Hematopoietic multipotent progenitor cell treated with erythropoietin and hydrocortisone succinate and interleukin-3 and kit ligand, for 6 days (in vitro differentiated cells): ENCODE results near the gene CGREF1.
"Not testable (repeated sequence)": the region's sequence is repeated elsewhere in the genome, so short reads cannot be mapped to it uniquely, and the experiment has no call there.

Experiments
- DNase-seq: peaks from one replicate; pipeline ENCODE4 v3.0.0-alpha.2; 2015

The CGREF1 gene

DNA sequence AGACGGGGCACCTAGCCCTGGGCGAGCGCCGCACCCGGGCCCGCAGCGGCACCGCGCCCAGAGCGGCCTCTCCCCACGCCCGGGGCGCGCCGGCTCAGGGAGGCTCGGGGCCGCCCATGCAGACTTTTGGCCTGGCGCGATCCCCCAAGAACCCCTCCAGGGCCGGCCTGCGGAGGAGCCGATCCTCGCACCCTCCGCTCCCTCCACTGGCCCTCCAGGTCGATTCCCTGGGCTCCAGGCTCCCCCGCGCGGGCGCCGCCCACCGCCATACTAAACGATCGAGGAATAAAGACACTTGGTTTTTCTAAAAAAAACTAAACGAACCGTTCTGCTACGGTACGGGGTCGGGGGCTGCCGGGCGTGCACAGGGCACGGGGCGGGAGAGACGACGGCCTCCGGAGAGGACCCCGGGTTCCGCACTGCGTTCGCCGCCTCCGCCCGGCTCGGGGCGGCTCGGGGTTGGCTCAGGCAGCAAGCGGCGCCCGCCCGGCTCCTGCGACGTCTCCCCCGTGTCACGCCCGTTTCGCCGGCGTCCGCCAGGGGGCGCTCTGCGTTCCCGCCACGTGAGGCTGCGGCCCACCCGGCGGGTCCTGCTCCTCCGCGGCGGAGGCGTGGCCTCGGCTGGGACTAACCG is 32.7 kb downstream of the CGREF1 start:
- peak; percentile 94 for DNase-seq

DNA sequence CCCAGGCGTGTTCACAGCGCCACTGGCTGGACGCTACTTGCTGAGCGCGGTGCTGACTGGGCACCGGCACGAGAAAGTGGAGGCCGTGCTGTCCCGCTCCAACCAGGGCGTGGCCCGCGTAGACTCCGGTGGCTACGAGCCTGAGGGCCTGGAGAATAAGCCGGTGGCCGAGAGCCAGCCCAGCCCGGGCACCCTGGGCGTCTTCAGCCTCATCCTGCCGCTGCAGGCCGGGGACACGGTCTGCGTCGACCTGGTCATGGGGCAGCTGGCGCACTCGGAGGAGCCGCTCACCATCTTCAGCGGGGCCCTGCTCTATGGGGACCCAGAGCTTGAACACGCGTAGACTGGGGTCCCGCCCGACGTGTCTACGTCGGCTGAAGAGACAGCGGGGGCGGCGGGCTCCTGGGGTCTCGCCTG is 33.2 kb downstream of the CGREF1 start:
- DNase-seq: peak; percentile 81

DNA sequence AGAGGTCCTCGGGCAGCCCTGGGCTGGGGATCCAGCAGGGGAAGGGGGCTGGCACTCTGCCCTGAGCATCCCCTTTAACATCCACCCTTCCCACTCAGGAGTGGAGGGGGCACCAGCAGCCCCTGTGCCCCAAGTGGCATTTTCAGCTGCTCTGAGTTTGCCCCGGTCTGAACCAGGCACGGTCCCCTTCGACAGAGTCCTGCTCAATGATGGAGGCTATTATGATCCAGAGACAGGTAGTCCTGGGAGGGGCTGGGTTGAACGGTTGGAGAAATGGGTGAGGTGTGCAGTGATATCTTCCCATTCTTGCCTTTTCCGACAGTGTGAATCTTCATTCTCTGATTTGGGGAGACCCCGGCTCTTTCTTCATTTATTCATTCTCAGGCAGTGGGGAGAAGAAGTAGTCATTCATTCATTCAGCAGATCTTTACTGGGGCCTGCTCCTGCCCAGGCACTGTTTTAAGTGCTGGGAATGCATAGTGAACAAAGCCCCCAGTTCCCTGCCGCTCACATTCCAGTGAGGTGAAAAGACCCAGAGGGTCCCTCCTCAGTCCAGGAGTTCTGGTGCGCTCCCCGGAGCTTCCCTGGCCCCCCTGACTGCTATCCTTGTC is 33.8 kb downstream of the CGREF1 start:
- DNase-seq: no peak

DNA sequence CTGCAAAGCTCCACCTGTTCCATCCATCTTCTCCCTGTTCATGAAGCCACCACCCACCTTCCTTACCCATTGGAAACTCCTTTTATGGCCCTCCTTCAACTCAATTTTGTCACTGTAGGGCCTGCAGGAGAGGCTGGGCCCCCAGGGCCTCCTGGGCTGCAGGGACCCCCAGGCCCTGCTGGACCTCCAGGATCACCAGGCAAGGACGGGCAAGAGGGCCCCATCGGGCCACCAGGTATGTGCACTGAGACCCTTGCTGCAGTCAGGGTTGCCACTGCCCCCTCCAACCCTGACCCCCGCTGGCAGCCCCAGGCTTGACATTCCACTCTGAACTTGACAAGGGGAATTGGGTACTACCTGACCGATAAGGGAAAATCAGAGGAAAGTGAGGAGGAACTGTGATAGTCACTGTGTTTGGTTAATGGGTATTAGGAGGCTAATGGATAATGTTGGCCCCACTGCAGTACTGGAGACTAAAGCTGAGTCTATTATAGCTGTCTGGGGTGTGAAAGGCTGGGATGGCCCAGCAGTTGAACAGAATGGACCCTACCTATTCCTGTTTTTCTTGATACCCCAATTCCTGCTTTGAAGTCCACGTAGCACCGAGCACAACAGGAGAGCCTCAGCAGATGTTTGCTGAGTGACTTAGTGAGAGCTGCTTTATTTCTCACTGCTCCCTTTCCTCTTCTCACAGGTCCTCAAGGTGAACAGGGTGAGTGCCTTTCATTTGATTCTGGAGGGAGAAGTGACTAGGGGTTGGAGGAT is 34.4 kb downstream of the CGREF1 start:
- DNase-seq: no peak

DNA sequence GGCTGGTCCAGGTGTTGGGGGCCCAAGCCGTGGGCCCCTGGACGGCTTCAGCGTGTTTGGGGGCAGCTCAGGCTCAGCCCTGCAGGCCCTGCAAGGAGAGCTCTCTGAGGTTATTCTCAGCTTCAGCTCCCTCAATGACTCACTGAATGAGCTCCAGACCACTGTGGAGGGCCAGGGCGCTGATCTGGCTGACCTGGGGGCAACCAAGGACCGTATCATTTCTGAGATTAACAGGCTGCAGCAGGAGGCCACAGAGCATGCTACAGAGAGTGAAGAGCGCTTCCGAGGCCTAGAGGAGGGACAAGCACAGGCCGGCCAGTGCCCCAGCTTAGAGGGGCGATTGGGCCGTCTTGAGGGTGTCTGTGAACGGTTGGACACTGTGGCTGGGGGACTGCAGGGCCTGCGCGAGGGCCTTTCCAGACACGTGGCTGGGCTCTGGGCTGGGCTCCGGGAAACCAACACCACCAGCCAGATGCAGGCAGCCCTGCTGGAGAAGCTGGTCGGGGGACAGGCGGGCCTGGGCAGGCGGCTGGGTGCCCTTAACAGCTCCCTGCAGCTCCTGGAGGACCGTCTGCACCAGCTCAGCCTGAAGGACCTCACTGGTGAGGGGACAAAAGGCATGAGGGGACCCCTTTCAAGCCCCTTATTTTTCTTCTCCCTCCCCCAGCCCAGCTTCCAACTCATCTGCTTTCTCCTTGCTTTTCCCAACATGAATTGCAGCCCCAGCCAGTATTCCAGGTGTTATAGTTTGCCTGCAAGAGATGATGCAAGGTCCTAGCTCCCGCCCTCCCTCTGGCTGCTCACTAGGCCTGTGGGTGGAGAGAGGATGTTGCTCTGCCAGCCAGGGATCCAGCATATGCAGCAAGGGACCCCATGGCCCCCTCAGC is 35.3 kb downstream of the CGREF1 start:
- DNase-seq: no peak

DNA sequence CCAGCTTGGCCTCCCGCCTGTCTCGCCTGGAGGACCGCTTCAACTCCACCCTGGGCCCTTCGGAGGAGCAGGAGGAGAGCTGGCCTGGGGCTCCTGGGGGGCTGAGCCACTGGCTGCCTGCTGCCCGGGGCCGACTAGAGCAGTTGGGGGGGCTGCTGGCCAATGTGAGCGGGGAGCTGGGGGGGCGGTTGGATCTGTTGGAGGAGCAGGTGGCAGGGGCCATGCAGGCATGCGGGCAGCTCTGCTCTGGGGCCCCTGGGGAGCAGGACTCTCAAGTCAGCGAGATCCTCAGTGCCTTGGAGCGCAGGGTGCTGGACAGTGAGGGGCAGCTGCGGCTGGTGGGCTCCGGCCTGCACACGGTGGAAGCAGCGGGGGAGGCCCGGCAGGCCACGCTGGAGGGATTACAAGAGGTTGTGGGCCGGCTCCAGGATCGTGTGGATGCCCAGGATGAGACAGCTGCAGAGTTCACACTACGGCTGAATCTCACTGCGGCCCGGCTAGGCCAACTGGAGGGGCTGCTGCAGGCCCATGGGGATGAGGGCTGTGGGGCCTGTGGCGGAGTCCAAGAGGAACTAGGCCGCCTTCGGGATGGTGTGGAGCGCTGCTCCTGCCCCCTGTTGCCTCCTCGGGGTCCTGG is 36.0 kb downstream of the CGREF1 start:
- DNase-seq: no peak

DNA sequence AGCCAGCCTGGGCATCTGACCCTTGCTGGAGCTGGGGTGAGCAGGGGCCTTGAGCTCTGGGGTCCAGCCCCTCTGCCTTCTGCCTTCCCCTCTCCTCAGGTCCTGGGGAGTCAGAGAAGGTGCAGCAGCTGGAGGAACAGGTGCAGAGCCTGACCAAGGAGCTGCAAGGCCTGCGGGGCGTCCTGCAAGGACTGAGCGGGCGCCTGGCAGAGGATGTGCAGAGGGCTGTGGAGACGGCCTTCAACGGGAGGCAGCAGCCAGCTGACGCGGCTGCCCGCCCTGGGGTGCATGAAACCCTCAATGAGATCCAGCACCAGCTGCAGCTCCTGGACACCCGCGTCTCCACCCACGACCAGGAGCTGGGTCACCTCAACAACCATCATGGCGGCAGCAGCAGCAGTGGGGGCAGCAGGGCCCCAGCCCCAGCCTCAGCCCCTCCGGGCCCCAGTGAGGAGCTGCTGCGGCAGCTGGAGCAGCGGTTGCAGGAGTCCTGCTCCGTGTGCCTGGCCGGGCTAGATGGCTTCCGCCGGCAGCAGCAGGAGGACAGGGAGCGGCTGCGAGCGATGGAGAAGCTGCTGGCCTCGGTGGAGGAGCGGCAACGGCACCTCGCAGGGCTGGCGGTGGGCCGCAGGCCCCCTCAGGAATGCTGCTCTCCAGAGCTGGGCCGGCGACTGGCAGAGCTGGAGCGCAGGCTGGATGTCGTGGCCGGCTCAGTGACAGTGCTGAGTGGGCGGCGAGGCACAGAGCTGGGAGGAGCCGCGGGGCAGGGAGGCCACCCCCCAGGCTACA is 36.8 kb downstream of the CGREF1 start:
- no peak for DNase-seq

DNA sequence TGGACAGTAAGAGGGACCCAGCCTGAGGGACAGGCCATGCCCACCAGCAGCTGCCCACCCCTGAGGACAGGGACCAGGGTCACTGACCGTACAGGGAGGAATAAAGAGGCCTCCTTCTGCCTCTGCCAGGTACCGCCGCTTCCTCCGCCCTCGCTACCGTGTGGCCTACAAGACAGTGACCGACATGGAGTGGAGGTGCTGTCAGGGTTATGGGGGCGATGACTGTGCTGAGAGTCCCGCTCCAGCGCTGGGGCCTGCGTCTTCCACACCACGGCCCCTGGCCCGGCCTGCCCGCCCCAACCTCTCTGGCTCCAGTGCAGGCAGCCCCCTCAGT is 38.4 kb downstream of the CGREF1 start:
- DNase-seq: no peak

DNA sequence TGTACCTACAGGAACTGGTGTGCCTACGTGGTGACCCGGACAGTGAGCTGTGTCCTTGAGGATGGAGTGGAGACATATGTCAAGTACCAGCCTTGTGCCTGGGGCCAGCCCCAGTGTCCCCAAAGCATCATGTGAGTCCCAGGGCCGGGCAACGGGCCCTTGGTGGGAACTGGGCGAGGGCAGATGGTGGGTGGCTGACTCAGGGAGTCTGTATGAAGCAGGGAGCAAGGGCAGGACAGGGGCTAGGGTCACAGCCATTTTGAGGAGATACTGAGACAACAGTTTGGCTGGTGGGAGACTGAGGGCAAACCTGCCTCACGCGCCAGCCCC is 38.8 kb downstream of the CGREF1 start:
- no peak for DNase-seq

DNA sequence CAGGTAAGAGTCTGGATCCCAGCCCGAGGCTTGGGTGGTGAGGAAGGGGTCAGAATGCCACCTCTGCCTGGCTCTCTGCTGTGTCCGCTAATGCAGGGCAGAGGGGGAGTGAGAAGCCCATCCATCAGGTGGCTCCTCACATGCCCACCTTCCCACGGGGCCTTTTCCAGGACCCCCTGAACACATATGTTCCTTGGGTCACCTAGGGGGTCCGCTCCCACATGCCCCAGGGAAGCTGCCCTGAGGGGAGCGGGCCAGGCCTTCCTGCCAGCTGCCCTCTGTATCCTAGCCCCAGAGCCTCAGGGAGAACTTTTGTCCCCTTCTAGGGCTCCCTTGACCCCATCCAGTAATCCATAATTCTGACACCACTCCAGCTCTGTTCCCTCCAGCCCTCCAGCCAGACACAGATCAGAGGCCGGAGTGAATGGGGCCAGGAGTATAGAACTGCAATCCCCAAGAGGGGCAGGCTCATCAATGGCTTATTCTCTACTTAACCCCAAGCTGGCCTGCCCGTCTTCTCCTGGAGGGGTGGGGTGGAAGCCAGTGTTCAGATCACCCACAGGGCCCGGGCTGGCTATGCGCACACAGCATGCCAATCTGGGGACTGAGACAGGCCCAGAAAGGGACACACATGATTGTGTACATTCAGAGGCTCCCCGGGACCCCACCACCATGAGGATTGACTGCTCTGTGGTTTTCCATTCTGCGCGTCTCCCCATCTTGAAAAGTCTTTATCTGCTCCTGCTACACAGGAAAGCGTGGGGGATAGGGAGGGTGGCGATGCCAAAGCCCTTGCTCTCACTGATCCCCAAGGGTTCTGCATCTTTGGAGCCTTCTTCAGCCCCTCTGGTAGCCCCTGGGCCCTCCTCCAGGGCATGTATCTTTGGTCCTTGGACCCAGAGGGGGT is 39.4 kb downstream of the CGREF1 start:
- peak; percentile 36 for DNase-seq

DNA sequence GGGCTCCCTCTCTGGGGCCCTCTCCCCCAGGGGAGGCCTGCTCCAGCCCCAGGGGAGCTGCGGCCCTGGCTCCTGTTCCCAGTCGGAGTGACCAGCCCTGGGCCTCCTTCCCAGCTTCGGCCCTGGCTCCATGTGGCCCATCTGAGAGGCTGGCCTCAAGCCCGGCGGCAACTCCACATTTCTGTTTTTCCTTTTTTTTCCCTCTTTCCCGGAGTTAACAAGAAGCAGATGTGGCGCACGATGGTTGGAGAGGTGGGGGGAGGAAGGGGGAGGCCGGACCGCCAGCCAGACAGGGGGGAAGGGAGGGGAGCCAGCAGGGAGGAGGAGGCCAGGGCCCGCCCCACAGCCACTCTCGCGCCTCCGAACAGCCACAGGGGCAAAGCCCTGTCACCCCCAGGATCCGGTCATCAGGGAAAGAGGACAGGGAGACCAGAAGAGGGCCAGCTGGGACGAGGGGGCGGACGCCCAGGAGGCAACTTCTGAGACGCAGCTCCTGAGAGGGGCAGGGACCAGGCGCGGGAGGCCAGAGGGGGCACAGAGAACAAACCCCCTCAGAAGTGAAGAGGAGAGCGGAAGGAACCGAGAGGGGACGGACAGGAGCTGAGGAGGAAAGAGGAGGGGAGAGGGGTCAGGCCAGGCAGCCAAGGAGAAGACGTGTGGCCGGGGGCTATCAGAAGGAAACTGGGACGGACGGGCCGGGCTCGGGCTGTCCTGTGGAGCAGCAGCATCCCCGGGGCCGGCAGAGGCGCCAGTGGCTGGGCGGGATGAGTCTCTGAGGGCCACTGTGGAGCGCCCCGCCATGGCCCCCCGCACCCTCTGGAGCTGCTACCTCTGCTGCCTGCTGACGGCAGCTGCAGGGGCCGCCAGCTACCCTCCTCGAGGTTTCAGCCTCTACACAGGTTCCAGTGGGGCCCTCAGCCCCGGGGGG is 40.4 kb downstream of the CGREF1 start, which contains the start of gene EMILIN1:
EMILIN1 (plus strand) TSS at position 349 of the 928 bp plus-strand sequence; CDS start at position 800, 451 bp downstream.
- peak; percentile 39 for DNase-seq

DNA sequence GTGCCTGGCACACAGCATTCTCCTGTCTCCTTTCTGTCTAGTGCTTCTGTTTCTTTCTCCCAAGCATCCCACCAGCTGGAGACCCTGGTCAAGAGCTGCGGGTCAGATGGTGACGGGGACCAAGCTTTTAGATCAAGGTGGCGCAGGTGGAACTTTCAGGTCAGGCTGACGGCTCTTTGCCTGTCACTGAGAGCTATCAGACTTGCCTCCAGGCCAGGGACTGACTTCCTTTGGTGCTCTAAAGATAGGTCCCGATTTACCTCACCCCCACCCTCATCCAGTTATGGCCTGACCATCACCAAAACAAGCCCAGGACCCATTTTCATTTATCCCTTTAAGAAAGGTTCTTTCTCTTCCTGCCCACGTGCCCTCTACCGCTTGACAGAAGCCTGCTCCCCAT is 41.7 kb downstream of the CGREF1 start:
- DNase-seq: no peak

DNA sequence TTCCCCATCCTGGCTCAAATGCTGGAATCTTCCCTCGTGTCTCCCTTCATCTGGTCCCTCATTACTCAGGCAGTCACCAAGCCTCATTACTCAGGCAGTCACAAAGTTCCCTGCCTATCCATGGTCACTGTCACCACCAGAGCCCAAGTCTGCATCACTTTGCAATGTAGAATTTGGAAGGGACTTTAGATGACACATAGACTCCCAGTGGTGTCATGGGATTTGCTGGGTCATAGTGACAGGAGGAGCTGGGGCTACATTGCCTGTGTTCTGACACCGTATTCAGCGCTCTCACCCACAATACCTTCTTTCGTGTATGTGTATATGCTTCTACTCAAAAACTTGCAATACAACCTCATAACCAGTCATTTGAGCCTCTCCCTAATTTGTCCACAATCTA is 42.6 kb downstream of the CGREF1 start:
- no peak for DNase-seq

DNA sequence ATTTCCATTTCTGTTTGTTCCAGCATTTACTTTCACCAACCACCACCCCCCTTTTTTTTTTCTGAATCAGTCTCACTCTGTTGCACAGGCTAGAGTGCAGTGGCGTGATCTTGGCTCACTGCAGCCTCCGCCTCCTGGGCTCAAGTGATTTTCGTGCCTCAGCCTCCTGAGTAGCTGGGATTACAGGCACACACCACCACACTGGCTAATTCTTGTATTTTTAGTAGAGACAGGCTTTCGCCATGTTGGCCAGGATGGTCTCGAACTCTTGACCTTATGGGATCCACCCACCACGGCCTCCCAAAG is 43.4 kb downstream of the CGREF1 start:
- DNase-seq: not testable (repeated sequence)

DNA sequence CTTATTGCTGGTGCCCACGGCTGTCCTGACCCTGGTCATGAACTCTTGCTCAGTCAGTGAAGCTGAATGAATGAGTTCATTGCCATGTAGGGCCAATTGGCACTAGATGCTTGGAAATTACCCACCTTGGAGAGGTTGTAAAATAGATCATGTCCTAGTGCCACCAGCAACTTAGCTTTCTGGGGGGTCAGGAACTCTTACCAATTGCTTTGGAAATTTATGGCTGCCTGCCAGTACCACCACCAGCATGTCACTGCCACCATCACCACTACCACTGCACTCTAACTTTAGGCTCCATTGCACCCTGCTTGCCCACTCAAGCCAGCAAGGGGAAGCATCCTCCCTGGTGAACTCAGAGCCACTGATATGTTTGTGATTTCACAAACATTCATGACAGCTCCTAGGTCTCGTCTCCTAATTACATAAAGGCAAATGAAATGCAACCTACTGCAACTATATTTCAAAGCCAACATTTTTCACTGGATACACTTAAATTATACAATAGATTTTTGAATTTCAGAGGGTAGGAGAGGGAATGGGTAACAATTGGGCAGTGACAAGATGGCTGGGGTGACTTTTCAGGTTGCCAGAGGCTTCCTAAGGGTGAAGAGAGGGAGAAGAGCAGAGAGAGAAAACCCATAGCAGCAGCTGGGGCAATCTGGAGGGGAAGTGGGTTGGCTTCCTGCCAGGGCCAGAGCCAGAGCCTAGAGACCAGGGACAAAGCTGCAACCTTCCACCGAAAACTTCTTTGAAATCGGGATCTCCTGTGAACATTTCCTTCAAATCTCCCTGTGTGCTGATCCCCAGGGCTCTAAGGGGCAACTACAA is 44.0 kb downstream of the CGREF1 start:
- peak; percentile 78 for DNase-seq

DNA sequence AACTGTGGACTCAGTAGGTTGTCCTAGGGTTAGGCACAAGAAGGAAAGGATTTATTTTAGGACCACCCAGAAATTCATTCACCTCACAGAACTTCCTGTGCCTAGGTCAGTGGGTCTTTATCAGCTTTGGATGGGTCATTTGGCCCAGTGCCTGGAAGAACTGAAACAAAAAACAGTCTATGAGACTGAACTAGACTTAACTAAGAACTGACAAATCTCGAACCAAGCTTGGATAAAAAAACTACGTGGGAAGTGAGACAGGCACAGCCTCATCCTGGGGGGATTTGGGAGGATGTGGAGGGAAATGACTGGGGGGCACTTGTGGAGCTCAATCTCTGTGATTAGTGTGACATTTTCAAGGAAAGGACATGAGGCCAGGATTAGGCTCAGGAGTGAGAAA is 45.1 kb downstream of the CGREF1 start:
- DNase-seq: no peak

DNA sequence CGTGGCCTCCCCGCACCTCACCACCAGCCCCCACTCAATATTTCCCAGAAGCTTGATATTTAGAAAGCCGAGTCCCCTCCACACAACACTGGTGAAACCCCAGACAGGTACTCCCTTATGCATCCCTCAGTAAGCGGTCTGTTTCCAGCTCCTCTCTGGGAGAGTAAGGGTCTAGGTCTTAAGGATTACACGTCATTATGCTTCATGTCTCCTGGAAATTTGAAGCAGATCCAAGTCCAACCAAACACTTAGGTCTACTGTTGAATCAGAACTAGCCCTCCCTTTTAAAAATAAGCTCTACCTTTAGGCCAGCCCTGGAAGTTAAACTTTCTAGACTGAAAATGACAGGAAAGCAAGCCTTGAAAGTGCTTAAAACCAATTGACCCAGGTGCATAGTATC is 46.0 kb downstream of the CGREF1 start:
- DNase-seq: no peak

DNA sequence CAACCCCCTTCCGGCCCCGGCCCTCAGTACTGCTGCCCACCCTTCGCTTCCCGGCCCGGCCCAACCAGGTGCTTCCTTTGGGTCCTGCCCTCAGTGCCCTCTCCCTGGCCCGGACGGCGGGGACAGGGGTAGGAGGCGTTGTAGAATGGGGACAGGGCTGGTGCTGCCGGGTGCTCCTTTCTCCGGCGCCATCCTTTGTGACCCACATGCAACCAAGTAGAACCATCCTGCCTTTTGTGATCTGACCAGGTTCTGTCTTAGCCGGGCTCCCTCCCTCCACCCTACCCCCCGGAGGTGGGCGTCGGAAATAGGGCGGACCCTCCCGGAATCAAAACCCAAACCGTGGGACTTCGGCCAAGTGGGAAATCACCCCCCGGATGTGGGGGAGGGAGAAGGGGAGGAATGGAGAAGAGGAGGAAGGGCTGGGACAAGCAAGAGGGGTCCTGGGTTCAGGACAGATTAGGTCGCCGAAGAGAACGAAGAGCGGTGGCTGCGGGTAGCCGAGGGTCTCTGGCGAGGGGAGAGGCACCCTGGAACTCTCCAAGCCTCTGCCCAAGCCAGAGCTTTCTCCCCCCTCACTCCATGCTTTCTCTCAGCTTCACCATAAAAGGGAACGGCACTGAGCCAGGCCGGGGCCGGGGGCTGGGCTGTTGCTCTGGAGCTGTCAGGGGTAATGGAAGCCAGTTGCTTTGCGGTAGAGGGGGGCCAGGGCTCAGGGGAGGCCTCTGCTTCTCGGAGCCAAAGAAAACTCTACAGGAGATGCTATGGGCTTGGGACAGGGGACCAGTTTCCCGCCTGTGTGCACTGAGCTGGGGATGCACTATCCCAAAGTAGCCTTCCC is 46.7 kb downstream of the CGREF1 start:
- DNase-seq: no peak
